Duodenal mucosa (tissue), 2 donors: ENCODE results near the gene MAP3K10.

Experiments
- H3K27ac ChIP-seq: one replicate; pipeline ENCODE4 v1.7.0; 2013; ENCODE audit warnings: low read depth, low read length
- H3K27me3 ChIP-seq, 2 donors: one replicate each; pipeline ENCODE4 v1.7.0; 2013; ENCODE audit warnings: low read length in 2 of 2, control low read depth in 1 of 2; ENCODE audit not compliant: insufficient read depth in 2 of 2, control insufficient read depth in 1 of 2
- H3K36me3 ChIP-seq, 2 donors: one replicate each; pipeline ENCODE4 v1.7.0; 2013; ENCODE audit warnings: low read length in 2 of 2, control low read depth in 1 of 2; ENCODE audit not compliant: insufficient read depth in 2 of 2, control insufficient read depth in 1 of 2
- H3K4me1 ChIP-seq, 2 donors: one replicate each; pipeline ENCODE4 v1.7.0; 2013; ENCODE audit warnings: low read length in 2 of 2, control low read depth in 1 of 2; ENCODE audit not compliant: insufficient read depth in 2 of 2, control insufficient read depth in 1 of 2
- H3K4me3 ChIP-seq, 2 donors: one replicate each; pipeline ENCODE4 v1.7.0; 2013; ENCODE audit warnings: low read length in 2 of 2, low read depth in 1 of 2
- H3K9ac ChIP-seq, 2 donors: one replicate each; pipeline ENCODE4 v1.7.0; 2013; ENCODE audit warnings: low read length in 2 of 2, low read depth in 1 of 2
- H3K9me3 ChIP-seq, 2 donors: one replicate each; pipeline ENCODE4 v1.7.0; 2013; ENCODE audit warnings: low read length in 2 of 2, control low read depth in 1 of 2; ENCODE audit not compliant: control insufficient read depth in 1 of 2

Gene MAP3K10

GRCh38 chr19:40257096-40257517 is 65.9 kb downstream of the MAP3K10 start:
- Histone ChIP-seq H3K27ac (no peak overlapping the region), H3K9me3 (no peaks in the 10 kb centered on the region), H3K9ac (no peak overlapping the region), H3K36me3 (peaks cover 17 to 23% of the 10 kb centered on the region in 2 donors), H3K4me1 (peaks cover 24% of the 10 kb centered on the region in 2 donors), H3K27me3 (no peaks in the 10 kb centered on the region), H3K4me3 (no peak overlapping the region)

- Histone ChIP-seq H3K9ac (no peak overlapping the region), H3K27ac (no peak overlapping the region), H3K4me3 (no peak overlapping the region), H3K27me3 (no peaks in the 10 kb centered on the region), H3K9me3 (peaks cover 0 to 3% of the 10 kb centered on the region in 2 donors), H3K36me3 (peaks cover 14 to 35% of the 10 kb centered on the region in 2 donors), H3K4me1 (peaks cover 7% of the 10 kb centered on the region in 2 donors)
Measured at GRCh38 chr19:40261631-40262030, 70.4 kb downstream of the MAP3K10 start.

- peaks cover 13 to 31% of the 10 kb centered on the region in 2 donors for H3K36me3 ChIP-seq
- H3K9me3 ChIP-seq, result peaks cover 0 to 3% of the 10 kb centered on the region in 2 donors
- no peak overlapping the region for H3K9ac ChIP-seq
- no peak overlapping the region for H3K4me3 ChIP-seq
- no peaks in the 10 kb centered on the region for H3K27me3 ChIP-seq
- H3K27ac ChIP-seq, result no peak overlapping the region
- H3K4me1 ChIP-seq, result peaks cover 0 to 4% of the 10 kb centered on the region in 2 donors
Measured at GRCh38 chr19:40262422-40262821, 71.2 kb downstream of the MAP3K10 start.

- no peak overlapping the region for H3K27ac ChIP-seq
Measured at GRCh38 chr19:40263440-40264313, 72.5 kb downstream of the MAP3K10 start.

GRCh38 chr19:40264314-40265054 is 73.3 kb downstream of the MAP3K10 start:
- no peak overlapping the region for H3K27ac ChIP-seq
- peaks cover 0 to 3% of the 10 kb centered on the region in 2 donors for H3K9me3 ChIP-seq
- H3K36me3 ChIP-seq, result peaks cover 13 to 32% of the 10 kb centered on the region in 2 donors
- H3K9ac ChIP-seq, result no peak overlapping the region
- H3K27me3 ChIP-seq, result no peaks in the 10 kb centered on the region
- no peak overlapping the region for H3K4me3 ChIP-seq
- H3K4me1 ChIP-seq, result no peaks in the 10 kb centered on the region

More at GRCh38 chr19:40263440-40264313, 72.5 kb downstream of the MAP3K10 start:
- H3K4me3 ChIP-seq, result no peak overlapping the region
- no peaks in the 10 kb centered on the region for H3K27me3 ChIP-seq
- peaks cover 13 to 31% of the 10 kb centered on the region in 2 donors for H3K36me3 ChIP-seq
- no peaks in the 10 kb centered on the region for H3K4me1 ChIP-seq
- no peak overlapping the region for H3K9ac ChIP-seq
- H3K9me3 ChIP-seq, result peaks cover 0 to 3% of the 10 kb centered on the region in 2 donors
